ENCODE results near the gene OPN3. TPM values are rescaled to one million over a fixed set of nuclear protein-coding genes. Genes with fewer than 3 reads are reported as not detected.

Gene OPN3
- total RNA-seq, 1 experiment from 2014 or later, result 10.0 TPM

DNA sequence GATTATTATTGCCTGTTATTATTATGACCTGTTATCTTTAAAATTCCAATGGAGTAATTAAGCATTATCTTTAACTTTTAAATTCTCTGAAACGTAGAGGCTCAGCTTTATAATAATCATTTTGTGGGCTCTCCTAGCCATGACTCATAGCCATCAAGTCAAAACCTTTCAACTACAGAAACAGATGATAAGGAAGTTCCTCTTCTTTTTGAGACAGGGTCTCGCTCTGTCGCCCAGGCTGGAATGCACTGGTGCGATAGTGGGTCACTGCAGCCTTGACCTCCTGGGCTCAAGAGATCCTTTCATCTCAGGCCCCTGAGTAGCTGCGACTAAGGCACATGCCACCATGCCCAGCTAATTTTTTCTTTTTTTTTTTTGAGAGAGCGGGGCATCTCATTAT, 43.5 kb downstream of the OPN3 start:
- no peak overlapping the region for H2BK5ac ChIP-seq (ENCODE audit: insufficient read length, low read length)

More for the DNA sequence above, 43.5 kb downstream of the OPN3 start:
- Histone ChIP-seq H3K18ac (ENCODE audit: insufficient read length, low read depth, low read length) (no peak overlapping the region), H3K9ac (ENCODE audit: extremely low read depth, insufficient read length, low read length) (no peak overlapping the region), H3T11ph (ENCODE audit: low read length) (no peak overlapping the region), H2BK15ac (ENCODE audit: low read depth, low read length) (no peak overlapping the region), H4K20me1 (ENCODE audit: control insufficient read depth, insufficient read depth, insufficient read length) (no peaks in the 10 kb centered on the region), H3K27me3 (ENCODE audit: insufficient read depth, low read length) (no peaks in the 10 kb centered on the region), H3K79me1 (ENCODE audit: insufficient read depth, low read depth, low read length, poor library complexity, severe bottlenecking) (no peaks in the 10 kb centered on the region), H2BK20ac (ENCODE audit: low read depth, low read length, poor library complexity, severe bottlenecking) (no peak overlapping the region), H3K27ac (ENCODE audit: insufficient read length, low read depth, low read length) (no peak overlapping the region), H2BK120ac (ENCODE audit: low read depth, low read length, poor library complexity, severe bottlenecking) (no peak overlapping the region), H3K4me1 (ENCODE audit: insufficient read depth, low read length) (no peaks in the 10 kb centered on the region), H3K4me2 (ENCODE audit: insufficient read depth, insufficient read length, low read length) (no peak overlapping the region), H2AK5ac (ENCODE audit: insufficient read length, low read length) (no peak overlapping the region), H3K4ac (ENCODE audit: low read depth, low read length) (no peak overlapping the region), H4K8ac (replicated peaks; ENCODE audit: insufficient read length, low read depth, low read length) (no peak overlapping the region), H3K23me2 (ENCODE audit: insufficient read length, low read depth, low read length, poor library complexity, severe bottlenecking) (no peaks in the 10 kb centered on the region), H2AFZ (ENCODE audit: low read length) (no peak overlapping the region), H3K14ac (ENCODE audit: insufficient read depth, low read length) (no peak overlapping the region), H4K91ac (ENCODE audit: insufficient read length, low read depth, low read length) (no peak overlapping the region), H4K5ac (ENCODE audit: insufficient read length, low read depth, low read length) (no peak overlapping the region), H3K56ac (ENCODE audit: insufficient read length, low read depth, low read length) (no peak overlapping the region), H3K9me3 (ENCODE audit: control insufficient read depth, low read depth, low read length) (no peaks in the 10 kb centered on the region), H3K23ac (ENCODE audit: insufficient read length, low read depth, low read length) (no peak overlapping the region), H3K79me2 (ENCODE audit: insufficient read depth, low read length) (no peaks in the 10 kb centered on the region), H2BK12ac (ENCODE audit: insufficient read length, low read depth, low read length) (no peak overlapping the region)
- peaks cover 0 to 5% of the 10 kb centered on the region in 2 experiments; a peak in 2 of 4 replicates for H3K4me1 Mint-ChIP-seq
- no peak overlapping the region for H3K4me3 Mint-ChIP-seq
- TF ChIP-seq, protein P1, sequence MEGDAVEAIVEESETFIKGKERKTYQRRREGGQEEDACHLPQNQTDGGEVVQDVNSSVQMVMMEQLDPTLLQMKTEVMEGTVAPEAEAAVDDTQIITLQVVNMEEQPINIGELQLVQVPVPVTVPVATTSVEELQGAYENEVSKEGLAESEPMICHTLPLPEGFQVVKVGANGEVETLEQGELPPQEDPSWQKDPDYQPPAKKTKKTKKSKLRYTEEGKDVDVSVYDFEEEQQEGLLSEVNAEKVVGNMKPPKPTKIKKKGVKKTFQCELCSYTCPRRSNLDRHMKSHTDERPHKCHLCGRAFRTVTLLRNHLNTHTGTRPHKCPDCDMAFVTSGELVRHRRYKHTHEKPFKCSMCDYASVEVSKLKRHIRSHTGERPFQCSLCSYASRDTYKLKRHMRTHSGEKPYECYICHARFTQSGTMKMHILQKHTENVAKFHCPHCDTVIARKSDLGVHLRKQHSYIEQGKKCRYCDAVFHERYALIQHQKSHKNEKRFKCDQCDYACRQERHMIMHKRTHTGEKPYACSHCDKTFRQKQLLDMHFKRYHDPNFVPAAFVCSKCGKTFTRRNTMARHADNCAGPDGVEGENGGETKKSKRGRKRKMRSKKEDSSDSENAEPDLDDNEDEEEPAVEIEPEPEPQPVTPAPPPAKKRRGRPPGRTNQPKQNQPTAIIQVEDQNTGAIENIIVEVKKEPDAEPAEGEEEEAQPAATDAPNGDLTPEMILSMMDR (conservative IDR thresholded peaks at IDR 0.05), result no peak
- no peak for DNase-seq
- H3K27me3 Mint-ChIP-seq (ENCODE audit: low read depth), result no peaks in the 10 kb centered on the region
- H3K9me3 Mint-ChIP-seq, result no peaks in the 10 kb centered on the region
- H3K27ac Mint-ChIP-seq, result no peak overlapping the region; a peak in 1 of 7 replicates
- no peaks in the 10 kb centered on the region; a peak in 1 of 7 replicates for H3K36me3 Mint-ChIP-seq (ENCODE audit: insufficient read depth in 1 of 3, low read depth in 3 of 3)
- whole genome bisulfite sequencing (ENCODE audit: extremely low coverage, insufficient read length, low lambda C conversion rate), result no CpG with 5 or more reads among the region's 6 CpGs

Data from H9 (cell line).